ENCODE results near the gene SLC26A11.
A peak's percentile ranks its signal among the peaks of the same experiment; 100 is the strongest.
"Not testable (repeated sequence)": the region's sequence is repeated elsewhere in the genome, so short reads cannot be mapped to it uniquely, and the experiment has no call there.

SLC26A11 gene

GRCh38 chr17:80270104-80270503, 49.9 kb downstream of the SLC26A11 start:
- H3K27ac ChIP-seq: no peak overlapping the region
- TF ChIP-seq ZFX (IDR thresholded peaks at IDR 0.05): no peak
- TF ChIP-seq CTCF (conservative IDR thresholded peaks at IDR 0.05): no peak

GRCh38 chr17:80270836-80271235, 50.6 kb downstream of the SLC26A11 start:
- TF ChIP-seq ZFX (IDR thresholded peaks at IDR 0.05) (no peak), CTCF (conservative IDR thresholded peaks at IDR 0.05) (no peak)
- H3K27ac ChIP-seq: no peak overlapping the region

GRCh38 chr17:80272366-80272765, 52.1 kb downstream of the SLC26A11 start:
- TF ChIP-seq ZFX (IDR thresholded peaks at IDR 0.05): no peak
- no peak for TF ChIP-seq CTCF (conservative IDR thresholded peaks at IDR 0.05)
- H3K27ac ChIP-seq: no peak overlapping the region

GRCh38 chr17:80274331-80274730, 54.1 kb downstream of the SLC26A11 start:
- H3K27ac ChIP-seq: no peak overlapping the region
- no peak for TF ChIP-seq CTCF (conservative IDR thresholded peaks at IDR 0.05)
- TF ChIP-seq ZFX (IDR thresholded peaks at IDR 0.05): no peak

- no peak overlapping the region for H3K27ac ChIP-seq
- no peak for TF ChIP-seq ZFX (IDR thresholded peaks at IDR 0.05)
- no peak for TF ChIP-seq CTCF (conservative IDR thresholded peaks at IDR 0.05)
Measured at GRCh38 chr17:80274871-80275449, 54.7 kb downstream of the SLC26A11 start.

- H3K27ac ChIP-seq: not testable (repeated sequence)
Measured at GRCh38 chr17:80275857-80276256, 55.6 kb downstream of the SLC26A11 start.

- TF ChIP-seq CTCF (conservative IDR thresholded peaks at IDR 0.05): no peak
- TF ChIP-seq ZFX (IDR thresholded peaks at IDR 0.05): peak; percentile 81; the same call in 1 of the 2 replicates
- H3K27ac ChIP-seq: peak overlapping the region; percentile 85
Measured at GRCh38 chr17:80277751-80278671, 57.8 kb downstream of the SLC26A11 start.
